PFSK-1 (cell line): ENCODE results near the gene CD22.

ENCODE experiments used
- POLR2AphosphoS5 ChIP-seq: IDR thresholded peaks from 2 replicates; pipeline ENCODE4 v1.6.1; 2012; ENCODE audit warnings: low read depth, mild to moderate bottlenecking, control low read depth, low read length, moderate library complexity
- TAF1 ChIP-seq: IDR thresholded peaks from 2 replicates; pipeline ENCODE4 v1.6.1; 2012; ENCODE audit warnings: low read length, control low read depth, borderline replicate concordance; ENCODE audit not compliant: insufficient read depth
- TF ChIP-seq, protein P1 (sequence below), 2 experiments: IDR thresholded peaks; 2 replicates each; pipeline versions ENCODE4 v1.6.1 to v1.8.0; 2011 to 2012; ENCODE audit warnings: low read depth in 2 of 2, low read length in 2 of 2, control low read depth in 1 of 2, inconsistent platforms in 1 of 2, mild to moderate bottlenecking in 1 of 2, moderate library complexity in 1 of 2; ENCODE audit not compliant: insufficient read depth in 1 of 2

DNA sequence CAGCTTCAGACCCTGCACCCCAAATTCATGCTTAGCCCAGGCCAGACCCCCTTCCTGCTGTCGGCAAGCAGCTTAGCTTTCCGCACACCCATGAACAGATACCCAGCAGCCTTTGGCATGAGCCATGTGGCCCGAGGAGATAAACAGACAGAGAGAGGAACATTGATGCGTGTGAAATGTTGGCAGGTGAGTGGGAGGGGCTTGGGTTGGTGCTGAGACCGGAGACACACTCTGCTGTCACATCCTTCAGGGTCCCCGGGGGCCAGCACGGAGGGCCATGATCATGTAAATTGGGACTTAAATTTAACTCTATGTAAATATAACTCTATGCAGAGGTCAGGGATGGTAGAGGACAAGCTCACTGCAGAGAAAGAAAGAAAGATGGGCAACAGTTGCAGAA, 1.5 kb downstream of the CD22 start:
- no peak for TF ChIP-seq TAF1
- TF ChIP-seq POLR2AphosphoS5: no peak
- TF ChIP-seq, protein P1, sequence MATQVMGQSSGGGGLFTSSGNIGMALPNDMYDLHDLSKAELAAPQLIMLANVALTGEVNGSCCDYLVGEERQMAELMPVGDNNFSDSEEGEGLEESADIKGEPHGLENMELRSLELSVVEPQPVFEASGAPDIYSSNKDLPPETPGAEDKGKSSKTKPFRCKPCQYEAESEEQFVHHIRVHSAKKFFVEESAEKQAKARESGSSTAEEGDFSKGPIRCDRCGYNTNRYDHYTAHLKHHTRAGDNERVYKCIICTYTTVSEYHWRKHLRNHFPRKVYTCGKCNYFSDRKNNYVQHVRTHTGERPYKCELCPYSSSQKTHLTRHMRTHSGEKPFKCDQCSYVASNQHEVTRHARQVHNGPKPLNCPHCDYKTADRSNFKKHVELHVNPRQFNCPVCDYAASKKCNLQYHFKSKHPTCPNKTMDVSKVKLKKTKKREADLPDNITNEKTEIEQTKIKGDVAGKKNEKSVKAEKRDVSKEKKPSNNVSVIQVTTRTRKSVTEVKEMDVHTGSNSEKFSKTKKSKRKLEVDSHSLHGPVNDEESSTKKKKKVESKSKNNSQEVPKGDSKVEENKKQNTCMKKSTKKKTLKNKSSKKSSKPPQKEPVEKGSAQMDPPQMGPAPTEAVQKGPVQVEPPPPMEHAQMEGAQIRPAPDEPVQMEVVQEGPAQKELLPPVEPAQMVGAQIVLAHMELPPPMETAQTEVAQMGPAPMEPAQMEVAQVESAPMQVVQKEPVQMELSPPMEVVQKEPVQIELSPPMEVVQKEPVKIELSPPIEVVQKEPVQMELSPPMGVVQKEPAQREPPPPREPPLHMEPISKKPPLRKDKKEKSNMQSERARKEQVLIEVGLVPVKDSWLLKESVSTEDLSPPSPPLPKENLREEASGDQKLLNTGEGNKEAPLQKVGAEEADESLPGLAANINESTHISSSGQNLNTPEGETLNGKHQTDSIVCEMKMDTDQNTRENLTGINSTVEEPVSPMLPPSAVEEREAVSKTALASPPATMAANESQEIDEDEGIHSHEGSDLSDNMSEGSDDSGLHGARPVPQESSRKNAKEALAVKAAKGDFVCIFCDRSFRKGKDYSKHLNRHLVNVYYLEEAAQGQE (IDR thresholded peaks at IDR 0.05; ENCODE audit: insufficient read depth in 1 of 2, low read depth in 2 of 2, low read length in 2 of 2): no peak
